Activated CD8-positive, alpha-beta T cell treated with anti-CD3 and anti-CD28 coated beads, Interleukin-2, amount 10 ng/mL, durations not matched to agents 7 days and 5 days (primary cell): ENCODE results near the gene GKN1. TPM values are rescaled to one million over a fixed set of nuclear protein-coding genes. Genes with fewer than 3 reads are reported as not detected.

Source experiments
- ATAC-seq: fragments of 150-1000 bp; cut with Tn5 transposase; one replicate; pipeline ENCODE4 v1.10.0; 2021; ENCODE audit warnings: moderate library complexity
- CTCF ChIA-PET: fragments of 350-600 bp; sonication (Branson Sonifier 250); formaldehyde crosslinking; loops from one replicate; lab custom pipeline; 2021; ENCODE audit warnings: antibody characterized with exemption; lab: Charles Lee
- POLR2A ChIA-PET: fragments of 350-600 bp; sonication (Branson Sonifier 250); formaldehyde crosslinking; loops from one replicate; lab custom pipeline; 2021; ENCODE audit warnings: antibody characterized with exemption; lab: Charles Lee
- DNase-seq: peaks from one replicate; pipeline ENCODE4 v3.0.0-alpha.2; 2020
- H3K27ac Mint-ChIP-seq: one replicate; pipeline ENCODE4 v1.8.0; 2021; ENCODE audit warnings: mild to moderate bottlenecking, mixed read lengths
- H3K27me3 Mint-ChIP-seq: one replicate; pipeline ENCODE4 v1.8.0; 2021; ENCODE audit warnings: low read depth, mixed read lengths
- H3K36me3 Mint-ChIP-seq: one replicate; pipeline ENCODE4 v1.8.0; 2021; ENCODE audit warnings: low read depth, mixed read lengths
- H3K4me1 Mint-ChIP-seq: one replicate; pipeline ENCODE4 v1.8.0; 2021; ENCODE audit warnings: low read depth, mixed read lengths
- H3K4me3 Mint-ChIP-seq: one replicate; pipeline ENCODE4 v1.8.0; 2021; ENCODE audit warnings: mild to moderate bottlenecking, mixed read lengths
- H3K9me3 Mint-ChIP-seq: one replicate; pipeline ENCODE4 v1.8.0; 2022; ENCODE audit warnings: mixed read lengths; ENCODE audit not compliant: insufficient read depth
- total RNA-seq, 2 experiments: library from RNA; stranded (reverse); gene quantifications; one replicate each; pipeline ENCODE4 v1.2.3, GENCODE V29; 2021

Gene GKN1
- total RNA-seq, 2 experiments from 2014 or later: not detected

- ChIA-PET CTCF (interaction anchor here (4.2 kb wide), 1 partner anchor 285 kb away, joined by 20 read pairs; no protein-coding TSS in a partner anchor), POLR2A (no interaction called here)
- H3K4me1 Mint-ChIP-seq: no peaks in the 10 kb centered on the region
- H3K4me3 Mint-ChIP-seq: no peak overlapping the region
- ATAC-seq (no peak), DNase-seq (no peak)
- no peaks in the 10 kb centered on the region for H3K9me3 Mint-ChIP-seq
- peaks cover 32% of the 10 kb centered on the region for H3K27me3 Mint-ChIP-seq
- no peaks in the 10 kb centered on the region for H3K36me3 Mint-ChIP-seq
- H3K27ac Mint-ChIP-seq: no peak overlapping the region
These were observed 47.3 kb downstream of the GKN1 start for GRCh38 chr2:69021727-69022126.

- Mint-ChIP-seq H3K4me3 (no peak overlapping the region), H3K4me1 (no peaks in the 10 kb centered on the region), H3K27ac (no peak overlapping the region), H3K27me3 (peaks cover 29% of the 10 kb centered on the region), H3K36me3 (no peaks in the 10 kb centered on the region), H3K9me3 (no peaks in the 10 kb centered on the region)
- no peak for DNase-seq
- ChIA-PET POLR2A (no interaction called here), CTCF (interaction anchor here (4.2 kb wide), 1 partner anchor 284 kb away, joined by 20 read pairs; no protein-coding TSS in a partner anchor)
- ATAC-seq: no peak
These were observed 48.1 kb downstream of the GKN1 start for GRCh38 chr2:69022548-69022947.

DNA sequence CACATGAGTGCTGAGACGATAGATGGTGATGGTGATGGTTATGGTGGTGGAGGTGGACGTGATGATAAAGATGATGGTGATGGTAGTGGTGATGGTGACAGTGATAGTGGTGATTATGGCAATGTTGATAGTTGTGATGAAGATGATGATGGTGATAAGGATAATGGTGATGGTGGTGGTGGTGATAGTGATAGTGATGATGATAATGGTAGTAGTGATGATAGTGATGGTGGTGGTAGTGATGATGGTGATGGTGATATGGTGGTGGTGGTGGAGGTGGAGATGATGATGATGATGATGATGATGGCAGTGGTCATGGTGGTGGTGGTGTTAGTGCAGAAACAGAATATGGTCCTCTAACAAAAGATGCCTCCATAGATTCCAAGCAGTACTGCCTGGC, 48.8 kb downstream of the GKN1 start:
- Mint-ChIP-seq H3K9me3 (no peaks in the 10 kb centered on the region), H3K27me3 (peaks cover 24% of the 10 kb centered on the region), H3K36me3 (no peaks in the 10 kb centered on the region), H3K27ac (no peak overlapping the region), H3K4me3 (no peak overlapping the region), H3K4me1 (no peaks in the 10 kb centered on the region)
- ATAC-seq (no peak), DNase-seq (no peak)
- ChIA-PET CTCF (interaction anchor here (4.2 kb wide), 1 partner anchor 283 kb away, joined by 20 read pairs; no protein-coding TSS in a partner anchor), POLR2A (no interaction called here)

DNA sequence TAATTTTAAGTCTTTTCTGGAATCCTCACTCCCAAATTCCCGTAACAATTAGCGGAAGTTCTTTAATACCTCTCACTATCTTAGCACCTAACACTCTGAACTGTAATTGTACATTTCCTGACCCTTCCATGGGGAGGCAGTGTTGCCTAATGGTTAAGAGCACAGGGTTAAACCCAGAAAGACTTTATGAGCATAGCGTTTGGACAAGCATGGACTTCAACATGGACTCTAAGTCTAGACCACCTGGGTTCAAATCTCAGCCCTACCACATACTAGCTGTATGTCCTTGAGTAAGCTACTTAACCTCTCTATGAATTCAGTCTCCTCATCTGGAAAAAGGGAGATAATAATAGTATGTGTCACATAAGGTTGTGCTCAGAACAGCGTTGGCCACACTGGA, 51.6 kb downstream of the GKN1 start:
- POLR2A ChIA-PET: no interaction called here
- DNase-seq: peak; percentile 52

GRCh38 chr2:69026691-69027459, 52.4 kb downstream of the GKN1 start:
- Mint-ChIP-seq H3K27me3 (peaks cover 18% of the 10 kb centered on the region), H3K9me3 (no peaks in the 10 kb centered on the region), H3K4me3 (no peak overlapping the region), H3K27ac (no peak overlapping the region), H3K36me3 (no peaks in the 10 kb centered on the region), H3K4me1 (no peaks in the 10 kb centered on the region)
- CTCF ChIA-PET: interaction anchor here (0.7 to 1.4 kb wide), 4 partner anchors 17 to 346 kb away, joined by 4 to 8 read pairs (median 4); no protein-coding TSS in a partner anchor
- no peak for DNase-seq
- no peak for ATAC-seq
- POLR2A ChIA-PET: no interaction called here

More for the DNA sequence above, 51.6 kb downstream of the GKN1 start:
- no peaks in the 10 kb centered on the region for H3K36me3 Mint-ChIP-seq
- peaks cover 17% of the 10 kb centered on the region for H3K27me3 Mint-ChIP-seq
- no peaks in the 10 kb centered on the region for H3K9me3 Mint-ChIP-seq
- no peak overlapping the region for H3K4me3 Mint-ChIP-seq
- CTCF ChIA-PET: interaction anchor here (0.7 to 1.4 kb wide), 4 partner anchors 18 to 347 kb away, joined by 4 to 8 read pairs (median 4); no protein-coding TSS in a partner anchor
- no peak overlapping the region for H3K27ac Mint-ChIP-seq
- no peaks in the 10 kb centered on the region for H3K4me1 Mint-ChIP-seq
- ATAC-seq: peak; percentile 57

Other genes starting within 250 kb of the GKN1 start
- 10 to 100 TPM; 68.2 to 68.7 TPM for gene ARHGAP25, start 239.8 kb upstream of the GKN1 start, total RNA-seq
- gene BMP10, start 103.2 kb upstream of the GKN1 start, total RNA-seq: not detected
- gene GKN2, start 21.7 kb upstream of the GKN1 start, total RNA-seq: not detected
- under 1 TPM in 1 of 2 experiments, not detected in 1; 0.05 TPM for gene ANTXR1, start 38.5 kb downstream of the GKN1 start, total RNA-seq